Activated naive CD8-positive, alpha-beta T cell (primary cell): ENCODE data around the gene MOV10L1.
"Not testable (repeated sequence)": the region's sequence is repeated elsewhere in the genome, so short reads cannot be mapped to it uniquely, and the experiment has no call there.

Experiments used
- H3K27ac Mint-ChIP-seq: one replicate; pipeline ENCODE4 v1.8.0; 2021; ENCODE audit warnings: mixed read lengths
- H3K27me3 Mint-ChIP-seq: one replicate; pipeline ENCODE4 v1.8.0; 2021; ENCODE audit warnings: mixed read lengths
- H3K36me3 Mint-ChIP-seq: one replicate; pipeline ENCODE4 v1.8.0; 2021; ENCODE audit warnings: mixed read lengths
- H3K4me1 Mint-ChIP-seq: one replicate; pipeline ENCODE4 v1.8.0; 2021; ENCODE audit warnings: low read depth, mixed read lengths
- H3K4me3 Mint-ChIP-seq: one replicate; pipeline ENCODE4 v1.8.0; 2021; ENCODE audit warnings: mild to moderate bottlenecking, mixed read lengths
- H3K9me3 Mint-ChIP-seq: one replicate; pipeline ENCODE4 v1.8.0; 2021; ENCODE audit warnings: low read depth, mixed read lengths

The MOV10L1 gene

GRCh38 chr22:50121202-50121740, 31.5 kb downstream of the MOV10L1 start:
- H3K27me3 Mint-ChIP-seq = peaks cover 2% of the 10 kb centered on the region
- H3K27ac Mint-ChIP-seq = no peak overlapping the region
- peaks cover 8% of the 10 kb centered on the region for H3K36me3 Mint-ChIP-seq
- peaks cover 16% of the 10 kb centered on the region for H3K9me3 Mint-ChIP-seq
- no peak overlapping the region for H3K4me3 Mint-ChIP-seq
- H3K4me1 Mint-ChIP-seq = no peaks in the 10 kb centered on the region

DNA sequence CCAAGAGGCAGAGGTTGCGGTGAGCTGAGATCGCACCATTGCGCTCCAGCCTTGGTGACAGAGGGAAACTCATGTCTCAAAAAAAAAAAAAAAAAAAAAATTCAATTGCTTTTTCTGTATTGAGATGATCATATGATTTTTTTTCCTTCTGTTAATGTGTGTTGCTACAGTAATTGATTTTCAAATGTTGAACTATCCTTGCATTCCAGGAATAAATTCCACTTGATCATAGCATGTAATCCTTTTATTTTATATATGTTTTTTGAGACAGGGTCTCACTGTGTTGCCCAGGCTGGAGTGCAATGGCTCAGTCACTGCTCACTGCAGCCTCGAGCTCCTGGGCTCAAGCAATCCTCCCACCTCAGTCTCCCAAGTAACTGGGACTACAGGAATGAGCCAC, 33.3 kb downstream of the MOV10L1 start:
- H3K4me1 Mint-ChIP-seq = no peaks in the 10 kb centered on the region
- H3K36me3 Mint-ChIP-seq = peaks cover 8% of the 10 kb centered on the region
- H3K27me3 Mint-ChIP-seq = peaks cover 2% of the 10 kb centered on the region
- no peak overlapping the region for H3K4me3 Mint-ChIP-seq
- H3K27ac Mint-ChIP-seq = no peak overlapping the region
- H3K9me3 Mint-ChIP-seq = peaks cover 16% of the 10 kb centered on the region

- H3K4me3 Mint-ChIP-seq = no peak overlapping the region
- H3K4me1 Mint-ChIP-seq = no peaks in the 10 kb centered on the region
- H3K9me3 Mint-ChIP-seq = peaks cover 16% of the 10 kb centered on the region
- H3K36me3 Mint-ChIP-seq = peaks cover 8% of the 10 kb centered on the region
- peaks cover 2% of the 10 kb centered on the region for H3K27me3 Mint-ChIP-seq
- no peak overlapping the region for H3K27ac Mint-ChIP-seq
These were observed 35.2 kb downstream of the MOV10L1 start for GRCh38 chr22:50125029-50125428.

DNA sequence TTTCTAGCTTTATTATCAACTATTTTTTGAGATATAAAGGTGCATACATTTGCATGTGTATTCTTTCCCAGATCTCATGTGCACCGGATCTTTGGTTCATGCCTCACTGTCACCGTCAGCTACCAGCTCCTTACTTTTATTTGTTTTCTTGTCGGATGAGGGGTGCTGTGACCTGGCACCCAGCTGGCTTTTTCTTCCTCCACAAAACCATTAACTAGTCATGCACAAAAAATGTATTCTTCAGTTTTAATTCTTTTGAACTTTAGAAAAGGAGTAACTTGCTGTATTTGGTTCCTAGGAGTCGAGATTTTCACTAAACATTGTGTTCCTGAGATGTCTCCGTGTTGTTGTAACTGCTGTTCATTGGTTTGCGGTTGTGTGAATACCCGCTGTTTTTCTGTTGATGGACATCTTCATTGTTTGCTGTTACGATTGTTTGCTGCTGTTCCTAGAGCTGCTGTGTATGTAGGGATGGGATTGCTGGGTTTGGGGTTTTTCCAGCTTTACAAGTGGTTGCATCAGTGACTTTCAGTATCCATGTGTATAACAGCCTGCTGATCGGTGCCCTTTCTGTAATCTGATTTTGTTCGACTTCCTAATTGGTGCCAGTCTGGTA, 39.4 kb downstream of the MOV10L1 start:
- Mint-ChIP-seq H3K4me3 (no peak overlapping the region), H3K36me3 (peaks cover under 1% of the 10 kb centered on the region), H3K4me1 (no peaks in the 10 kb centered on the region), H3K27ac (no peak overlapping the region), H3K27me3 (peaks cover 12% of the 10 kb centered on the region), H3K9me3 (peaks cover 3% of the 10 kb centered on the region)

- H3K27me3 Mint-ChIP-seq = peaks cover 17% of the 10 kb centered on the region
- H3K27ac Mint-ChIP-seq = no peak overlapping the region
- no peaks in the 10 kb centered on the region for H3K9me3 Mint-ChIP-seq
- no peaks in the 10 kb centered on the region for H3K36me3 Mint-ChIP-seq
- no peaks in the 10 kb centered on the region for H3K4me1 Mint-ChIP-seq
- H3K4me3 Mint-ChIP-seq = no peak overlapping the region
These were observed 42.1 kb downstream of the MOV10L1 start for GRCh38 chr22:50131894-50132293.

DNA sequence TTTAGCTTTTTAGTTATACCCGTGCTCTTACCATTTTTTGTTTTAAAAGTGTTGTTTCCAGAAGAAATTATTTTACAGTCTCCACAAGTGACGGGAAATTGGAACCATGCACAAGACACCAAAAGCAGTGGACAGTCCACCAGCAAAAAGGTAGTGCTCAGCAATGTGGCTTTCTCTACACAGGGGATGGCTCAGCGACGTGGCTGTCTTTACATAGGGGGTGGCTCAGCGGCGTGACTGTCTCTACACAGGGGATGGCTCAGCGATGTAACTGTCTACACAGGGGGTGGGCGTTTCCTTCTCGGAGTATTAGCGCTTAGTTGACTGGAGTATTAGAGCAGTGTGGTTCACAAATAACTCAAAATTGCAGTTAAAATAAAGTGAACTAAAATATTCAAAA, 44.7 kb downstream of the MOV10L1 start:
- Mint-ChIP-seq H3K27me3 (peaks cover 22% of the 10 kb centered on the region), H3K4me3 (no peak overlapping the region), H3K4me1 (no peaks in the 10 kb centered on the region), H3K36me3 (no peaks in the 10 kb centered on the region), H3K9me3 (no peaks in the 10 kb centered on the region), H3K27ac (no peak overlapping the region)

GRCh38 chr22:50136581-50137015, 46.8 kb downstream of the MOV10L1 start:
- no peak overlapping the region for H3K27ac Mint-ChIP-seq
- peaks cover 15% of the 10 kb centered on the region for H3K27me3 Mint-ChIP-seq
- H3K4me1 Mint-ChIP-seq = no peaks in the 10 kb centered on the region
- no peaks in the 10 kb centered on the region for H3K9me3 Mint-ChIP-seq
- H3K4me3 Mint-ChIP-seq = no peak overlapping the region
- H3K36me3 Mint-ChIP-seq = no peaks in the 10 kb centered on the region

- not testable (repeated sequence) for H3K4me3 Mint-ChIP-seq, H3K36me3 Mint-ChIP-seq, H3K27ac Mint-ChIP-seq, H3K9me3 Mint-ChIP-seq, H3K4me1 Mint-ChIP-seq
- peaks cover 13% of the 10 kb centered on the region for H3K27me3 Mint-ChIP-seq
These were observed 47.5 kb downstream of the MOV10L1 start for GRCh38 chr22:50137277-50137676.

DNA sequence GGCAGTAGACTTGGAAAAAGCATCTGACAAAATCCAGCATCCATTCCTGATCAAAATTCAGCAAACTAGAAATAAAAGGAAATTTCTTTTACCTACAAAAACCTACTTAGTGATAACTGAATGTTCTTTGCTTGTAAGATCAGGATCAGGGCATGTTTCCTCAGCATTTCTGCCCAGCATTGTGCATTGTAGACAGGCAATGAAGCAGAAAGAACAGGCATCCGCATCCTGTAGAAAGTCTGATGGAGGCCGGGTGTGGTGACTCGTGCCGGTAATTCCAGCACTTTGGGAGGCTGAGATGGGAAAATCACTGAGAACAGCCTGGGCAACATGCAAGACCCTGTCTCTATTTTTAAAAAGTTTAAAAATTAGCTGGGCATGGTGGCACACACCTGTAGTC, 48.2 kb downstream of the MOV10L1 start:
- Mint-ChIP-seq H3K4me1 (no peaks in the 10 kb centered on the region), H3K36me3 (no peaks in the 10 kb centered on the region), H3K27ac (no peak overlapping the region), H3K4me3 (no peak overlapping the region), H3K9me3 (no peaks in the 10 kb centered on the region), H3K27me3 (peaks cover 13% of the 10 kb centered on the region)

- H3K27me3 Mint-ChIP-seq = peaks cover 13% of the 10 kb centered on the region
- H3K36me3 Mint-ChIP-seq = no peaks in the 10 kb centered on the region
These were observed 49.2 kb downstream of the MOV10L1 start for GRCh38 chr22:50138988-50139387.

GRCh38 chr22:50139843-50140415, 50.1 kb downstream of the MOV10L1 start:
- H3K27me3 Mint-ChIP-seq = peaks cover 12% of the 10 kb centered on the region
- no peaks in the 10 kb centered on the region for H3K9me3 Mint-ChIP-seq
- no peak overlapping the region for H3K27ac Mint-ChIP-seq
- no peak overlapping the region for H3K4me3 Mint-ChIP-seq
- no peaks in the 10 kb centered on the region for H3K4me1 Mint-ChIP-seq
- no peaks in the 10 kb centered on the region for H3K36me3 Mint-ChIP-seq

More at GRCh38 chr22:50138988-50139387, 49.2 kb downstream of the MOV10L1 start:
- Mint-ChIP-seq H3K27ac (no peak overlapping the region), H3K4me3 (no peak overlapping the region), H3K4me1 (no peaks in the 10 kb centered on the region), H3K9me3 (no peaks in the 10 kb centered on the region)

DNA sequence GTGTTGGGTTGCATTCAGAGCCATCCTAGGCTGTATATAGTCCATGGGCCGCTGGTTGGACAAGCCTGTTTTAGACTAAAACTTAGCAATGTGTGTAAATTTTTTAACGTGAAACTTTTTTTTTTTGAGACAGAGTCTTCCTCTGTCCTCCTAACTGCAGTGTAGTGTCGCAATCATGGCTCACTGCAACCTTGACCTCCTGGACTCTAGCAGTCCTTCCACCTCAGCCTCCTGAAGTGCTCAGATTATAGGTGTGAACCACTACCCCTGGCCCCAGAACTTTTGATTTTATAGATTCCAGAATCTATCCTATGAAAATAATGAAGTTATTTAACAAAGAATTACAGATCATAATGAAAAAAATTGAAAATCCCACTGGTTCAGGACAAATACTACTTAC, 50.8 kb downstream of the MOV10L1 start:
- Mint-ChIP-seq H3K36me3 (no peaks in the 10 kb centered on the region), H3K9me3 (no peaks in the 10 kb centered on the region), H3K4me3 (no peak overlapping the region), H3K27ac (no peak overlapping the region), H3K27me3 (peaks cover 12% of the 10 kb centered on the region), H3K4me1 (no peaks in the 10 kb centered on the region)

GRCh38 chr22:50141462-50141861, 51.7 kb downstream of the MOV10L1 start:
- Mint-ChIP-seq H3K4me3 (no peak overlapping the region), H3K4me1 (no peaks in the 10 kb centered on the region), H3K9me3 (no peaks in the 10 kb centered on the region), H3K27me3 (peaks cover 6% of the 10 kb centered on the region), H3K27ac (no peak overlapping the region), H3K36me3 (no peaks in the 10 kb centered on the region)

- Mint-ChIP-seq H3K9me3 (no peaks in the 10 kb centered on the region), H3K4me3 (no peak overlapping the region), H3K27ac (no peak overlapping the region), H3K4me1 (no peaks in the 10 kb centered on the region), H3K27me3 (peaks cover 6% of the 10 kb centered on the region), H3K36me3 (no peaks in the 10 kb centered on the region)
These were observed 52.1 kb downstream of the MOV10L1 start for GRCh38 chr22:50141891-50142363.

GRCh38 chr22:50143096-50143495, 53.3 kb downstream of the MOV10L1 start:
- no peak overlapping the region for H3K4me3 Mint-ChIP-seq
- H3K27ac Mint-ChIP-seq = no peak overlapping the region
- peaks cover 3% of the 10 kb centered on the region for H3K27me3 Mint-ChIP-seq

More at GRCh38 chr22:50143096-50143495, 53.3 kb downstream of the MOV10L1 start:
- Mint-ChIP-seq H3K9me3 (no peaks in the 10 kb centered on the region), H3K4me1 (no peaks in the 10 kb centered on the region), H3K36me3 (no peaks in the 10 kb centered on the region)
